Vagina (tissue), 2 donors: Measurements from ENCODE around the gene SERPINF2. TPM values are rescaled to one million over a fixed set of nuclear protein-coding genes. Genes with fewer than 3 reads are reported as not detected.
"Not testable (repeated sequence)": the region's sequence is repeated elsewhere in the genome, so short reads cannot be mapped to it uniquely, and the experiment has no call there.

Experiments used
- DNase-seq, 2 donors: peaks; one replicate each; pipeline ENCODE4 v3.0.0-alpha.2; 2017; ENCODE audit errors: extremely low spot score in 2 of 2
- H3K27ac ChIP-seq: fragments of 200-600 bp; sonication (generic); one replicate; pipeline ENCODE4 v1.5.1; 2019
- H3K27me3 ChIP-seq: fragments of 200-600 bp; sonication (generic); one replicate; pipeline ENCODE4 v1.5.1; 2019
- H3K36me3 ChIP-seq, 2 donors: fragments of 200-600 bp; sonication (generic); one replicate each; pipeline ENCODE4 v1.5.1; 2017 to 2019
- H3K4me1 ChIP-seq: fragments of 200-600 bp; sonication (generic); one replicate; pipeline ENCODE4 v1.5.1; 2019
- H3K4me3 ChIP-seq, 2 donors: fragments of 200-600 bp; sonication (generic); 1 replicate in 1 of 2; 2 replicates in 1 of 2; pipeline ENCODE4 v1.5.1; 2016 to 2019
- H3K9me3 ChIP-seq: fragments of 200-600 bp; sonication (generic); one replicate; pipeline ENCODE4 v1.5.1; 2019
- CTCF ChIP-seq, 3 experiments: fragments of 450-650 bp in 2 of 3; fragments of 200-600 bp in 1 of 3; sonication (generic) in 1 of 3; IDR thresholded peaks; one replicate each; pipeline ENCODE4 v1.5.1; 2017 to 2019; ENCODE audit warnings: antibody characterized with exemption in 3 of 3, mild to moderate bottlenecking in 2 of 3, moderate library complexity in 2 of 3
- POLR2A ChIP-seq, 2 donors: fragments of 450-650 bp; IDR thresholded peaks; one replicate each; pipeline ENCODE4 v1.6.1; 2017; ENCODE audit warnings: antibody characterized with exemption in 2 of 2, mild to moderate bottlenecking in 2 of 2, moderate library complexity in 2 of 2
- POLR2AphosphoS5 ChIP-seq, 2 donors: sonication (generic); formaldehyde crosslinking; IDR thresholded peaks; one replicate each; pipeline ENCODE4 v1.9.0; 2017; ENCODE audit warnings: antibody characterized with exemption in 2 of 2, mild to moderate bottlenecking in 2 of 2, low read depth in 1 of 2; ENCODE audit not compliant: insufficient read depth in 1 of 2
- intact Hi-C: fragments of 100-400 bp; cut with DNase I; formaldehyde crosslinking; loops from one replicate; pipeline ENCODE4 v1.15.1; 2023
- total RNA-seq: library from RNA; depleted of rRNA; stranded (reverse); fragments of >200 nt; gene quantifications from one replicate; pipeline ENCODE4 v1.2.3, GENCODE V29; 2016

SERPINF2 gene
- total RNA-seq, 1 donor from 2014 or later: 23.8 TPM

- Histone ChIP-seq H3K9me3 (no peaks in the 10 kb centered on the region), H3K36me3 (peaks cover 0 to 18% of the 10 kb centered on the region in 2 donors), H3K4me1 (peaks cover 26% of the 10 kb centered on the region), H3K27ac (peak overlapping the region; percentile 80), H3K4me3 (no peak overlapping the region), H3K27me3 (no peaks in the 10 kb centered on the region)
- intact Hi-C loops: no loop called here
- TF ChIP-seq POLR2A (IDR thresholded peaks at IDR 0.05) (no peak), POLR2AphosphoS5 (IDR thresholded peaks at IDR 0.05; ENCODE audit: insufficient read depth in 1 of 2, low read depth in 1 of 2) (no peak), CTCF (IDR thresholded peaks at IDR 0.05) (no peak)
- DNase-seq: no peak
Observed at GRCh38 chr17:1737531-1738291, 5.0 kb upstream of the SERPINF2 start.

GRCh38 chr17:1741899-1742298 is 772 bp upstream of the SERPINF2 start:
- intact Hi-C loops, H3K9me3 ChIP-seq, H3K4me3 ChIP-seq, H3K27ac ChIP-seq, H3K36me3 ChIP-seq, H3K27me3 ChIP-seq, DNase-seq: not testable (repeated sequence)
- peaks cover 22% of the 10 kb centered on the region for H3K4me1 ChIP-seq

GRCh38 chr17:1743088-1743439 is 393 bp downstream of the SERPINF2 start:
- intact Hi-C loops: no loop called here
- Histone ChIP-seq H3K36me3 (peaks cover 0 to 5% of the 10 kb centered on the region in 2 donors), H3K4me1 (peaks cover 15% of the 10 kb centered on the region), H3K4me3 (no peak overlapping the region), H3K27me3 (no peaks in the 10 kb centered on the region), H3K9me3 (no peaks in the 10 kb centered on the region), H3K27ac (no peak overlapping the region)
- TF ChIP-seq POLR2AphosphoS5 (IDR thresholded peaks at IDR 0.05; ENCODE audit: insufficient read depth in 1 of 2, low read depth in 1 of 2) (no peak), POLR2A (IDR thresholded peaks at IDR 0.05) (no peak), CTCF (IDR thresholded peaks at IDR 0.05) (no peak)
- no peak for DNase-seq

- Histone ChIP-seq H3K4me1 (peaks cover 15% of the 10 kb centered on the region), H3K9me3 (no peaks in the 10 kb centered on the region), H3K36me3 (no peaks in the 10 kb centered on the region), H3K4me3 (no peak overlapping the region), H3K27me3 (no peaks in the 10 kb centered on the region), H3K27ac (no peak overlapping the region)
- TF ChIP-seq POLR2AphosphoS5 (IDR thresholded peaks at IDR 0.05; ENCODE audit: insufficient read depth in 1 of 2, low read depth in 1 of 2) (no peak), CTCF (IDR thresholded peaks at IDR 0.05) (no peak), POLR2A (IDR thresholded peaks at IDR 0.05) (no peak)
- intact Hi-C loops: no loop called here
- DNase-seq: no peak
Observed at GRCh38 chr17:1744551-1745512, 2.2 kb downstream of the SERPINF2 start.

- no peaks in the 10 kb centered on the region for H3K36me3 ChIP-seq
- H3K9me3 ChIP-seq: no peaks in the 10 kb centered on the region
- TF ChIP-seq CTCF (IDR thresholded peaks at IDR 0.05) (no peak), POLR2AphosphoS5 (IDR thresholded peaks at IDR 0.05; ENCODE audit: insufficient read depth in 1 of 2, low read depth in 1 of 2) (no peak), POLR2A (IDR thresholded peaks at IDR 0.05) (no peak)
- H3K27ac ChIP-seq: no peak overlapping the region
- H3K4me3 ChIP-seq: no peak overlapping the region
- peaks cover 20% of the 10 kb centered on the region for H3K4me1 ChIP-seq
- DNase-seq: no peak
- intact Hi-C loops: no loop called here
- H3K27me3 ChIP-seq: no peaks in the 10 kb centered on the region
Observed at GRCh38 chr17:1745513-1746020, 2.9 kb downstream of the SERPINF2 start.
